Endothelial cell of umbilical vein (primary cell): ENCODE measurements around the gene ATAD3A.

Source experiments
- CTCF ChIP-seq, 2 donors: IDR thresholded peaks; 1 replicate in 1 of 2; 2 replicates in 1 of 2; pipeline ENCODE4 v1.5.1; 2011; ENCODE audit warnings: low read length in 2 of 2, mild to moderate bottlenecking in 2 of 2, moderate library complexity in 2 of 2, control low read depth in 1 of 2, inconsistent platforms in 1 of 2, low read depth in 1 of 2; ENCODE audit not compliant: insufficient read depth in 1 of 2; ENCODE audit errors: extremely low read depth in 1 of 2
- EZH2 ChIP-seq: IDR thresholded peaks from 2 replicates; pipeline ENCODE4 v1.6.1; 2012; ENCODE audit warnings: borderline replicate concordance, low read depth, mild to moderate bottlenecking, moderate library complexity, low read length, inconsistent platforms; ENCODE audit not compliant: severe bottlenecking
- FOS ChIP-seq: IDR thresholded peaks from 2 replicates; pipeline ENCODE4 v1.6.1; 2011; ENCODE audit warnings: mild to moderate bottlenecking, low read length, moderate library complexity, borderline replicate concordance; ENCODE audit not compliant: insufficient read depth
- GATA2 ChIP-seq: IDR thresholded peaks from 2 replicates; pipeline ENCODE4 v1.7.0; 2011; ENCODE audit warnings: low read depth, mild to moderate bottlenecking, moderate library complexity, mixed read lengths, low read length; ENCODE audit not compliant: insufficient read length, insufficient read depth
- JUN ChIP-seq: IDR thresholded peaks from 2 replicates; pipeline ENCODE4 v1.6.1; 2011; ENCODE audit warnings: borderline replicate concordance, low read depth; ENCODE audit not compliant: insufficient read length, insufficient read depth
- MAX ChIP-seq: IDR thresholded peaks from 2 replicates; pipeline ENCODE4 v1.6.1; 2011; ENCODE audit not compliant: insufficient read depth, insufficient read length
- MYC ChIP-seq: IDR thresholded peaks from one replicate; pipeline ENCODE4 v1.6.1; 2011; ENCODE audit warnings: mild to moderate bottlenecking, low read depth, low read length
- POLR2A ChIP-seq: IDR thresholded peaks from 2 replicates; pipeline ENCODE4 v1.6.1; 2012; ENCODE audit warnings: low read depth, mild to moderate bottlenecking, control low read depth, low read length
- POLR2AphosphoS5 ChIP-seq: IDR thresholded peaks from 2 replicates; pipeline ENCODE4 v1.6.1; 2012; ENCODE audit warnings: low read depth, mild to moderate bottlenecking, control low read depth, low read length, moderate library complexity; ENCODE audit not compliant: insufficient read depth

- TF ChIP-seq CTCF (IDR thresholded peaks at IDR 0.05; ENCODE audit: extremely low read depth in 1 of 2, insufficient read depth in 1 of 2, low read depth in 1 of 2, low read length in 2 of 2) (no peak), POLR2A (no peak), POLR2AphosphoS5 (no peak), GATA2 (no peak), JUN (no peak), MAX (no peak), EZH2 (no peak), MYC (no peak), FOS (no peak)
Measured at GRCh38 chr1:1577367-1578011, 65.5 kb downstream of the ATAD3A start.
